Head of caudate nucleus (tissue), 42 donors: ENCODE results near the gene TRAPPC3.
"Not testable (repeated sequence)": the region's sequence is repeated elsewhere in the genome, so short reads cannot be mapped to it uniquely, and the experiment has no call there.

Source experiments
- DNase-seq, 42 donors: peaks; one replicate each; pipeline versions ENCODE4 v3.0.0 to v3.0.0-alpha.2; 2020 to 2021; ENCODE audit warnings: mixed read lengths in 7 of 42
- intact Hi-C: fragments of 100-400 bp; cut with DNase I; formaldehyde crosslinking; loops from one replicate; pipeline ENCODE4 v1.15.0; 2022

The TRAPPC3 gene

GRCh38 chr1:36149237-36149972, at the start of gene TRAPPC3:
Gene TRAPPC3, minus strand, starts transcription at chr1:36149486. Its CDS starts 108 bp downstream, at chr1:36149378.
- intact Hi-C loops = loop anchor here (2.0 kb wide), 2 partner anchors 73 to 137 kb away; no protein-coding TSS in a partner anchor
- DNase-seq = peak; percentile 99 to 100 (median 100)

- intact Hi-C loops = no loop called here
These were observed 49.4 kb upstream of the TRAPPC3 start for GRCh38 chr1:36198641-36199040.

GRCh38 chr1:36196805-36197204, 47.5 kb upstream of the TRAPPC3 start:
- intact Hi-C loops = not testable (repeated sequence)

More at GRCh38 chr1:36198641-36199040, 49.4 kb upstream of the TRAPPC3 start:
- no peak for DNase-seq

GRCh38 chr1:36187800-36188593, 38.7 kb upstream of the TRAPPC3 start:
- DNase-seq = peak; percentile 77 to 95 (median 90)
- intact Hi-C loops = loop anchor here (2.0 kb wide), 1 partner anchor 37 kb away; no protein-coding TSS in a partner anchor

More at GRCh38 chr1:36196805-36197204, 47.5 kb upstream of the TRAPPC3 start:
- DNase-seq = not testable (repeated sequence)

- intact Hi-C loops = no loop called here
- no peak for DNase-seq
These were observed 34.1 kb upstream of the TRAPPC3 start for GRCh38 chr1:36183309-36183856.

- no peak for DNase-seq
- intact Hi-C loops = no loop called here
These were observed 33.4 kb upstream of the TRAPPC3 start for GRCh38 chr1:36182734-36183133.

GRCh38 chr1:36179220-36179600, 29.9 kb upstream of the TRAPPC3 start:
- intact Hi-C loops = no loop called here
- no peak for DNase-seq

- intact Hi-C loops = no loop called here
- DNase-seq = no peak
These were observed 29.4 kb upstream of the TRAPPC3 start for GRCh38 chr1:36178471-36179219.

- DNase-seq = peak in 9 of 42 donors; percentile 31 to 75 (median 52)
- intact Hi-C loops = no loop called here
These were observed 28.5 kb upstream of the TRAPPC3 start for GRCh38 chr1:36177589-36178431.

GRCh38 chr1:36176106-36176949, 27.0 kb upstream of the TRAPPC3 start:
- intact Hi-C loops = no loop called here
- peak in 3 of 42 donors; percentile 36 to 56 (median 39) for DNase-seq

GRCh38 chr1:36175137-36176095, 26.1 kb upstream of the TRAPPC3 start:
- peak in 34 of 42 donors; percentile 36 to 79 (median 59) for DNase-seq
- intact Hi-C loops = no loop called here

GRCh38 chr1:36174713-36175112, 25.4 kb upstream of the TRAPPC3 start:
- no peak for DNase-seq
- intact Hi-C loops = no loop called here

- DNase-seq = peak in 10 of 42 donors; percentile 36 to 78 (median 54)
- intact Hi-C loops = no loop called here
These were observed 23.7 kb upstream of the TRAPPC3 start for GRCh38 chr1:36172983-36173382.

- intact Hi-C loops = no loop called here
- no peak for DNase-seq
These were observed 22.9 kb upstream of the TRAPPC3 start for GRCh38 chr1:36172017-36172747.

GRCh38 chr1:36170643-36171412, 21.5 kb upstream of the TRAPPC3 start:
- intact Hi-C loops = no loop called here
- DNase-seq = no peak
